Motor neuron (in vitro differentiated cells): Measurements from ENCODE around the gene POLR2C. TPM values are rescaled to one million over a fixed set of nuclear protein-coding genes. Genes with fewer than 3 reads are reported as not detected.
"Not testable (repeated sequence)": the region's sequence is repeated elsewhere in the genome, so short reads cannot be mapped to it uniquely, and the experiment has no call there.

ENCODE experiments used
- ATAC-seq, 8 experiments: fragments of 200-7000 bp; cut with Tn5 transposase; replicated peaks in 6 of 8; 2 replicates each; pipeline ENCODE4 v1.8.0; 2021; ENCODE audit warnings: mild to moderate bottlenecking in 8 of 8, moderate library complexity in 8 of 8
- H3K27ac ChIP-seq, 2 donors: fragments of 250-450 bp; sonication (Bioruptor Pico); 2 replicates each; pipeline ENCODE4 v1.9.0; 2021; ENCODE audit warnings: antibody characterized with exemption in 2 of 2, mild to moderate bottlenecking in 2 of 2, moderate library complexity in 1 of 2
- H3K4me1 ChIP-seq, 2 donors: fragments of 250-450 bp; sonication (Bioruptor Pico); replicated peaks in 1 of 2; 2 replicates each; pipeline ENCODE4 v1.6.1; 2021; ENCODE audit warnings: antibody characterized with exemption in 2 of 2, mild to moderate bottlenecking in 2 of 2, moderate library complexity in 1 of 2
- H3K4me3 ChIP-seq, 5 donors: fragments of 250-450 bp; sonication (Bioruptor Pico); 2 replicates each; pipeline ENCODE4 v1.9.0; 2021; ENCODE audit warnings: antibody characterized with exemption in 5 of 5, mild to moderate bottlenecking in 5 of 5, moderate library complexity in 4 of 5
- WGBS, 10 experiments: fragments of 450-650 bp; shearing (Covaris generic); methylation state at CpG; one replicate each; pipeline ENCODE4 v1.0.0; 2022; 5-methylcytosine and 5-hydroxymethylcytosine counted together
- in situ Hi-C, 9 experiments: fragments of 400-800 bp; cut with MboI; loops; one replicate each; pipeline ENCODE4 v1.15.0; 2021; ENCODE audit warnings: low sequenced_read_pairs in 9 of 9, low pct_unique_long_range_greater_than_20kb in 2 of 9; ENCODE audit not compliant: unreplicated experiment in 9 of 9
- total RNA-seq, 8 experiments: library from RNA; unstranded; fragments of 300-600 nt; gene quantifications; 2 replicates each; pipeline versions ENCODE4 v1.2.3 to v1.2.4, GENCODE V29; 2022

The POLR2C gene
- total RNA-seq, 8 experiments from 2014 or later: 49.4 to 82.9 (median 64.9) TPM

- WGBS, 10 experiments: 44 to 100% (median 89%) methylated on average over 1 to 9 of the region's 14 CpGs; no CpG with 5 or more reads in 4 of the 10 experiments
- ATAC-seq: peak in 2 of 8 experiments; percentile 10 to 16
- H3K27ac ChIP-seq: no peak overlapping the region
- peaks cover 7 to 10% of the 10 kb centered on the region in 2 donors for H3K4me1 ChIP-seq
- in situ Hi-C loops: no loop called here
- H3K4me3 ChIP-seq: peak overlapping the region; percentile 42 to 74 (median 56)
Observed at GRCh38 chr16:57485091-57485915, 22.8 kb downstream of the POLR2C start.

- in situ Hi-C loops: no loop called here
- Histone ChIP-seq H3K4me3 (peak within 1 kb of the TSS; percentile 42 to 74 (median 56)), H3K4me1 (peaks cover 5 to 8% of the 10 kb centered on the region in 2 donors), H3K27ac (no peak within 1 kb of the TSS)
- peak; percentile 94 to 99 (median 95) for ATAC-seq
- no CpG with 5 or more reads among the region's 73 CpGs for WGBS, 10 experiments
Observed at GRCh38 chr16:57485916-57486857, 23.7 kb downstream of the POLR2C start, which contains the start of gene DOK4. TSS of gene DOK4 (minus strand) at chr16:57486493. CDS start at chr16:57479507, 6,986 bp downstream.

GRCh38 chr16:57486858-57487834 lies 24.7 kb downstream of the POLR2C start:
- Histone ChIP-seq H3K4me3 (peak overlapping the region; percentile 42 to 74 (median 56)), H3K4me1 (peaks cover 5 to 8% of the 10 kb centered on the region in 2 donors), H3K27ac (no peak overlapping the region)
- no peak for ATAC-seq
- WGBS, 10 experiments: 67 to 100% (median 90%) methylated on average over 2 to 3 of the region's 8 CpGs; no CpG with 5 or more reads in 5 of the 10 experiments
- in situ Hi-C loops: no loop called here

- Histone ChIP-seq H3K4me1 (peaks cover 5 to 8% of the 10 kb centered on the region in 2 donors), H3K4me3 (no peak overlapping the region), H3K27ac (no peak overlapping the region)
- no peak for ATAC-seq
- in situ Hi-C loops: no loop called here
- 73 to 100% (median 100%) methylated on average over 1 to 3 of the region's 5 CpGs; no CpG with 5 or more reads in 3 of the 10 experiments for WGBS, 10 experiments
Observed at GRCh38 chr16:57489229-57489628, 26.8 kb downstream of the POLR2C start.

- 0 to 80% (median 34%) methylated on average over 1 to 4 of the region's 4 CpGs for WGBS, 10 experiments
Observed at GRCh38 chr16:57493767-57494166, 31.3 kb downstream of the POLR2C start.

GRCh38 chr16:57497121-57497520 lies 34.6 kb downstream of the POLR2C start:
- in situ Hi-C loops: no loop called here
- Histone ChIP-seq H3K4me3 (no peak overlapping the region), H3K27ac (no peak overlapping the region), H3K4me1 (peaks cover 8 to 9% of the 10 kb centered on the region in 2 donors)
- 83 to 100% methylated on average over 3 to 6 of the region's 13 CpGs; no CpG with 5 or more reads in 8 of the 10 experiments for WGBS, 10 experiments
- peak in 5 of 8 experiments; percentile 35 to 82 (median 45) for ATAC-seq

More at GRCh38 chr16:57493767-57494166, 31.3 kb downstream of the POLR2C start:
- in situ Hi-C loops: no loop called here
- Histone ChIP-seq H3K4me1 (peaks cover 5 to 6% of the 10 kb centered on the region in 2 donors), H3K27ac (no peak overlapping the region), H3K4me3 (no peak overlapping the region)
- no peak for ATAC-seq

- WGBS, 10 experiments: 80 to 100% (median 100%) methylated on average over 1 of the region's 4 CpGs; no CpG with 5 or more reads in 5 of the 10 experiments
- Histone ChIP-seq H3K4me1 (peaks cover 9 to 10% of the 10 kb centered on the region in 2 donors), H3K27ac (no peak overlapping the region), H3K4me3 (no peak overlapping the region)
- ATAC-seq: no peak
- in situ Hi-C loops: no loop called here
Observed at GRCh38 chr16:57498031-57498430, 35.6 kb downstream of the POLR2C start.

GRCh38 chr16:57499941-57500340 lies 37.5 kb downstream of the POLR2C start:
- 44 to 98% (median 90%) methylated on average over 3 to 10 of the region's 11 CpGs; no CpG with 5 or more reads in 4 of the 10 experiments for WGBS, 10 experiments
- not testable (repeated sequence) for ATAC-seq, H3K4me3 ChIP-seq, H3K27ac ChIP-seq
- in situ Hi-C loops: loop anchor here in 2 of 9 experiments (25.0 kb wide), 1 partner anchor 188 kb away; no protein-coding TSS in a partner anchor
- H3K4me1 ChIP-seq: peaks cover 23 to 27% of the 10 kb centered on the region in 2 donors

- in situ Hi-C loops: loop anchor here in 2 of 9 experiments (25.0 kb wide), 1 partner anchor 188 kb away; no protein-coding TSS in a partner anchor
- H3K4me1 ChIP-seq: peaks cover 23 to 27% of the 10 kb centered on the region in 2 donors
- no peak overlapping the region for H3K4me3 ChIP-seq
- 30 to 83% (median 52%) methylated on average over 1 to 4 of the region's 9 CpGs; no CpG with 5 or more reads in 4 of the 10 experiments for WGBS, 10 experiments
- H3K27ac ChIP-seq: no peak overlapping the region
- ATAC-seq: peak in 7 of 8 experiments; percentile 31 to 90 (median 44)
Observed at GRCh38 chr16:57500578-57501111, 38.2 kb downstream of the POLR2C start.

- ATAC-seq: no peak
- 0 to 92% (median 67%) methylated on average over 1 to 7 of the region's 7 CpGs; no CpG with 5 or more reads in 4 of the 10 experiments for WGBS, 10 experiments
- Histone ChIP-seq H3K27ac (no peak overlapping the region), H3K4me3 (no peak overlapping the region), H3K4me1 (peaks cover 23 to 27% of the 10 kb centered on the region in 2 donors)
- in situ Hi-C loops: loop anchor here in 2 of 9 experiments (25.0 kb wide), 1 partner anchor 189 kb away; no protein-coding TSS in a partner anchor
Observed at GRCh38 chr16:57501492-57501891, 39.0 kb downstream of the POLR2C start.

- in situ Hi-C loops: loop anchor here in 2 of 9 experiments (25.0 kb wide), 1 partner anchor 190 kb away; no protein-coding TSS in a partner anchor
- Histone ChIP-seq H3K4me3 (no peak overlapping the region), H3K4me1 (peaks cover 21 to 23% of the 10 kb centered on the region in 2 donors), H3K27ac (no peak overlapping the region)
- ATAC-seq: peak in 1 of 8 experiments; percentile 34
- WGBS, 10 experiments: 57 to 100% (median 84%) methylated on average over 1 to 11 of the region's 12 CpGs
Observed at GRCh38 chr16:57502048-57502775, 39.7 kb downstream of the POLR2C start.
